Omental fat pad (tissue), 4 donors: ENCODE data around the gene LIN9. TPM values are rescaled to one million over a fixed set of nuclear protein-coding genes. Genes with fewer than 3 reads are reported as not detected.

Source experiments
- ATAC-seq: fragments of 150-250 bp; one replicate; pipeline ENCODE4 v1.9.1; 2016; ENCODE audit warnings: mild to moderate bottlenecking, moderate library complexity; ENCODE audit not compliant: low FRiP score
- DNase-seq: peaks from one replicate; pipeline ENCODE4 v3.0.0-alpha.2; 2019; ENCODE audit warnings: low spot score
- total RNA-seq, 4 donors: library from RNA; depleted of rRNA; stranded (reverse); fragments of >200 nt; gene quantifications; one replicate each; pipeline ENCODE4 v1.1.0, GENCODE V29; 2016
- TF ChIP-seq, protein P1 (sequence below), 3 donors: fragments of 450-650 bp; IDR thresholded peaks; one replicate each; pipeline ENCODE4 v1.5.1; 2016 to 2017; ENCODE audit warnings: antibody characterized with exemption in 3 of 3, mild to moderate bottlenecking in 3 of 3, moderate library complexity in 2 of 3

LIN9 gene
- total RNA-seq, 4 donors from 2014 or later: 1.6 to 6.0 (median 2.3) TPM

DNA sequence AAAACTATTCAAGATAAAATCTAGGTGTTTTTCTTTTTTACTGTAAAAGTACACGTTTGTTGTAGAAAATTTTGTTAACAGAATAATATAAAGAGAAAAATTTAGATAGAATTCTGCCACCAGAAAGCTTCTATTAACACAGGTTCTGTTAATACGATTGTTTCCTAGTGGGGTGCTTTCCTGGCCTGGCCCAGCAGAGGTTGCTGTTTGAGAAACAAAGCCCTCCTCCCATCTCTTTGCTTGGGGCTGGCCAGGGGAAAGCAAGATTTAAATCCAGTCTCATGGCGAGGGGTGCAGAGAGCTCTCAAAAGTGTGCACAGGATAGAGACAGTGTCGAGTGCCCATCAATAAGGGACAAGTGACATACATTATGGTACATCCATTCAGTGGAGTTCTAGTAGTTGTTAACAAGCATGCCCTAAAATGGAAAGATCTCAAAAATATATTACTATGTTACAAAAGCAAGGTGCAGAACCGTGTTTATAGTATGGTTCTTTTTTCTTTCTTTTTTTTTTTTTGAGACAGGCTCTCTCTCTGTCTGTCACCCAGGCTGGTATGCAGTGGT lies 107.9 kb downstream of the LIN9 start:
- no peak for ATAC-seq

DNA sequence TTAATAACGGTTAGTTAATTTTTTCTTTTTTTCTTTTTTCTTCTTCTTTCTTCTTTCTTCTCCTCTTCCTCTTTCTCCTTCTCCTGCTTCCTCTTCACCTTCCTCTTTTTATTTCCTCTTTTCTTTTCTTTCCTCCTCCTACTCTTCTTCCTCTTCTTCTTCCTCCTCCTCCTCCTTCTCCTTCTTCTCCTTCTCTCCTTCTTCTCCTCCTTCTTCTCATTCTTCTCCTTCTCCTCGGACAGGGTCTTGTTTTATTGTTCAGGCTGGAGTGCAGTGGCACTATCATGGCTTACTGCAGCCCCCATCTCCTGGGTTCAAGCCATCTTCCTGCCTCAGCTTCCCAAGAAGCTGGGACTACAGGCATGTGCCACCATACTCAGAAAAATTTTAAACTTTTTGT lies 109.0 kb downstream of the LIN9 start:
- DNase-seq (no peak), ATAC-seq (no peak)
- TF ChIP-seq, protein P1, sequence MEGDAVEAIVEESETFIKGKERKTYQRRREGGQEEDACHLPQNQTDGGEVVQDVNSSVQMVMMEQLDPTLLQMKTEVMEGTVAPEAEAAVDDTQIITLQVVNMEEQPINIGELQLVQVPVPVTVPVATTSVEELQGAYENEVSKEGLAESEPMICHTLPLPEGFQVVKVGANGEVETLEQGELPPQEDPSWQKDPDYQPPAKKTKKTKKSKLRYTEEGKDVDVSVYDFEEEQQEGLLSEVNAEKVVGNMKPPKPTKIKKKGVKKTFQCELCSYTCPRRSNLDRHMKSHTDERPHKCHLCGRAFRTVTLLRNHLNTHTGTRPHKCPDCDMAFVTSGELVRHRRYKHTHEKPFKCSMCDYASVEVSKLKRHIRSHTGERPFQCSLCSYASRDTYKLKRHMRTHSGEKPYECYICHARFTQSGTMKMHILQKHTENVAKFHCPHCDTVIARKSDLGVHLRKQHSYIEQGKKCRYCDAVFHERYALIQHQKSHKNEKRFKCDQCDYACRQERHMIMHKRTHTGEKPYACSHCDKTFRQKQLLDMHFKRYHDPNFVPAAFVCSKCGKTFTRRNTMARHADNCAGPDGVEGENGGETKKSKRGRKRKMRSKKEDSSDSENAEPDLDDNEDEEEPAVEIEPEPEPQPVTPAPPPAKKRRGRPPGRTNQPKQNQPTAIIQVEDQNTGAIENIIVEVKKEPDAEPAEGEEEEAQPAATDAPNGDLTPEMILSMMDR (IDR thresholded peaks at IDR 0.05): no peak

More for the DNA sequence above, 107.9 kb downstream of the LIN9 start:
- no peak for DNase-seq
- TF ChIP-seq, protein P1 (IDR thresholded peaks at IDR 0.05): no peak

DNA sequence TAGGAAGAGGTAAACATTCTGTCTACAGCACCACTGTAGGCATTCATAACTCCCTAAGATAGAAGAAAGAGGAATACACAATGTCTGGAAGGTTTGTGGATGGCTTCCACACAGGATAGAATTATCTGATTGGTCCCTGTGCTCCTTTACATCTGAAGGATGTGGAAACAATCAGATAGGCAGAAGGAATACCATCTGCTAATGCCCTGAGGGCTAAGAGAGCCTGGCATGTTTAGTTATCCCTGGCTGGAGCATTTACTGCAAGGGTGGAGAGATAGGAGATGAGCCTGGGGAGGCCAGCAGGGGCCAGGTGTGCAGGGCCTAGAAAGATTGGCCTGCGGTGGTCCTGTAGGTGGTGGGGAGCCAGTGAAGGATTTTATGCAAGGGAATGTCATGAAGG lies 113.8 kb downstream of the LIN9 start:
- TF ChIP-seq, protein P1 (IDR thresholded peaks at IDR 0.05): no peak
- no peak for ATAC-seq
- DNase-seq: no peak

DNA sequence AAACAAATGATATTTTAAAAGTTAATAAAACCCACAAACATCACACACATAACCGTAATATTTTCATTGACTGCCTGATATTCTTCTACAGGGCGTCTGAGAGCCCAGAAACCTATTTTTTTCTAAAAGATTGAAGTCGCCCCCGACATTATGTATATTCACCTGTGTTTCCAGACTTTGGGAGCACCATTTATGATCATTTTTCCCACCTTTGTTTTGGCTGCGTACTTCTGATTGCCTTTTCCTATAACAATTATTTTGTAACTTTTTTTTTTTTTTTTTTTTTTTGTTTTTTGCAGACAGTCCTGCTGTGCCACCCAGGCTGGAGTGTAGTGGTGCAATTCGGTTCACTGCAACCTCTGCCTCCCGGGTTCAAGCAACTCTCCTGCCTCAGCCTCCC lies 121.6 kb downstream of the LIN9 start:
- DNase-seq (no peak), ATAC-seq (no peak)
- TF ChIP-seq, protein P1 (IDR thresholded peaks at IDR 0.05): no peak

DNA sequence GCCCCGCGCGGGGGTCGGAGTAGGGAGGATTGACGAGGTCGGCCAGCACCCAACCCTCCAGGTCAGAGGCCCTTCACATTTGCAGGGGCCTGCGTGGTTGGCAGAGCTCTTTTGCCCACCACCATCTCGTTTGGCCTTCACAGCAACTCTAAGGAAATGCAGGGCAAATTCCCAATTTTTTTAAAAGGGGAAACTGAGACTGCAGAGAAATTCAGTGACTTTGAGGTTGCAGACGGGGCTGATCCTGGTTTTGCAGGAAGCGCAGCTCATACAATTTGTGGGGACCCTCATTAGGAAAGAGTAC lies 122.0 kb downstream of the LIN9 start:
- DNase-seq (no peak), ATAC-seq (no peak)
- TF ChIP-seq, protein P1 (IDR thresholded peaks at IDR 0.05): no peak

DNA sequence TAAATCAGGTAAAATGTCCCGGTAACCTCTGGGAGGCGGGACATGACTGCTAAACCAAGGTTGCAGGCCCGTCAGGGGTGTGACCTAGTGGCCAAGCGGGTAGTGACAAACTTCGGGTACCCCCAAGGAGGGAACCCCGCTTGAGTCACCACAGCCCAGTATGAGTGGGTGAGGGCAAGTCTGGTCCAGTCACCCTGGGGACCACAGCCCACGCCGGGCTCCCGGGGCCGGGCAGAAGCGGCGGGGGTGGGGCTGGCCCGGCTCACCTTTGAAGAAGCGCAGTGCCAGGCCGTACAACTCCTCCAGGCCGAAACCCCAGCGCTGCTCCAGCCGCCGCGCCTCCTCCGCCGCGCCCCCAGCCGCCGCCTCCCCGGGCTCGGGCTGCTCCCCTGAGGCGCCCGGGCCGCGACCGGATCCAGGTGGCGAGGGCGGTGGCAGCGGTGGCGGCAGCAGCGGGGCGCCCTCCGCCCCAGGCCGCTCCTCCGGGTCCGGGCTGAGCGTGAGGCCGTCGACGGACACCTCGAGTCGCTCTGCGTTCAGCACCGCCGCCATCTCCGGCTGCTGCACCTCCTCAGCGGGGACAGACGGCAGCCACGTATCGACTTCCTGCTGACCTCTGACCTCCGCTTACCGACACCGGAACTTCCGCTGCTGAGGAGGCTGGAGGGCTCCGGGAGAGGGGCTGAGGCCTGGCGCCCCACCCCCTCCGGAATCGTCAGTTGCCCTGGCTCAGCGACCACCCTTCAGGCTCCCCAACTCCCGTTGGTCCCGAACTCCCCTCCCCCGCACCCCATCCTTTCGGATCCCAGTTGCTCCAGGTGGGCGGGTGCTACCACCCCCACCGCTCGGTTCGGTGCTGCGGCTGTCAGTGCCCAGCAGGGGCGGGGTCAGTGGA lies 122.6 kb downstream of the LIN9 start, which contains the start of gene ACBD3:
ACBD3 (minus strand) TSS at position 618 of the 895 bp plus-strand sequence; CDS start at position 552, 66 bp downstream.
- TF ChIP-seq, protein P1 (IDR thresholded peaks at IDR 0.05): no peak
- peak; percentile 50 for DNase-seq
- peak; percentile 85 for ATAC-seq
